Measurements from ENCODE around the gene TNNT3.

The TNNT3 gene

GRCh38 chr11:1964348-1964747 lies 44.8 kb downstream of the TNNT3 start:
- no peak for DNase-seq

GRCh38 chr11:1964955-1965354 lies 45.5 kb downstream of the TNNT3 start:
- DNase-seq = no peak

DNA sequence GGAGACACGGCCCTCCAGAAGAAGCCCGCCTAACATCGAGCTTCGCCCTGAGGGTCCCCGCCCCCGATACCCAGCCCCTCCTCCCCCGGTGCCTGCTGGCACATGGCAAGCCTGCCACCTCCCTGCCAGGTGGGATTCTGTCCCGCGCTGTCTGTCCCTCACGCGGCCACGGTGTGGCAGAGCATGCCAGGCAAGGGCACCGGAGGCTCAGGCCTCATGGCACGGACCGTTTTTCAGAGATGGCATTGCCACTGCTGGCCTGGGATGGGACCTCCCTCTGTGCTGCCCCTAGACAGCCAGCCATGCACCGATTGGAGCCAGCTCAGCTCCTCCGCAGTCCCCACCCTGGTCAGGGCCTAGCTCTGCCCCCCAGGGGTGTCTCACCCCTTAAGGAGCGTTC lies 47.0 kb downstream of the TNNT3 start:
- DNase-seq = no peak

GRCh38 chr11:1967641-1968225 lies 48.2 kb downstream of the TNNT3 start:
- no peak for DNase-seq

DNA sequence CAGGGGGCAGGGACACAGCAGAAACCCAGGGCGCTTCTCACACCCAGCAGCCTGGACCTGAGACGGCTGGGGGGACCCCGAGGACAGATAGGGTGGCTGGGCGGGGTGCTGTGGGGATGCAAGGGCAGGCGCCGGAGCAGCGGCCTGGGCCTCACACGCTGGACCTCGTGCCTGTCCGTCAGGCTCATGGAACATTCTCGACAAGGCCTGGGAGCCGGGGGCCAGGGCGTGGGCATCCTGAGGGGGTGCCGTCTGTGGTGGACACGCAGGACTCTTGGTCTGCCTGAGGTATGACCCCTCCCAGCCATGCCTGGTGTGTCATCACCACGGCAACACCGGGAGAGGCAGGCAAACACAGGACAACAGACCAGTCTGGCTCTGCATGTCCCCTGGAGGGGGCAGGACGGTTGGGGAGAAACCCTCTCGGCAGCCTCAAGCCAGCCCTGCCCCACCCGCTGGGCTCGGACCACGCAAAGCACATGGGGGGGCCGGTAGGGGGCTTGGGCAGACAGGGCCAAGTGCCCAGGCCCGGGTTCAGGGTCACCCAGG lies 49.0 kb downstream of the TNNT3 start:
- no peak for DNase-seq

DNA sequence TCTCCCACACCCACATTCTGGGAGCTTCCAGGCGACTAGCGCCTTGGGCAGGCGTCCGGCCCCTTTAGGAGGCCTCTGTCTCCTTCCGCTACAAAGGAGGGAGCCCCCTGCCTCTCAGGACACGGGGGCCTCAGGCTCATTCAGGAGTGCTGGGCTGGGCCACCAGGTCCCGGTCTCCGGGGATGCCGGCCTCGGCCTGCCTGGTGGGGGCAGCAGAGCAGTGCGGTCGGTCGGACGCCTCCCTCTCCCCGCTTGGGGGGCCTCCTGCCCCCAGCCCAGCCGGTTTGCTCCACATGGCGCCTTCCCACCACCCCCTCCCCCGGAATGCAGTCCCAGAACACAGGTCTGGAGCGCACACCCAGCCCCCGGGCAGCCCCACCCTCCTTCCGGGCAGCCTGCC lies 49.5 kb downstream of the TNNT3 start:
- DNase-seq = no peak

- DNase-seq = no peak
These were observed 50.3 kb downstream of the TNNT3 start for GRCh38 chr11:1969776-1970175.

- no peak for DNase-seq
These were observed 51.5 kb downstream of the TNNT3 start for GRCh38 chr11:1970956-1971355.

DNA sequence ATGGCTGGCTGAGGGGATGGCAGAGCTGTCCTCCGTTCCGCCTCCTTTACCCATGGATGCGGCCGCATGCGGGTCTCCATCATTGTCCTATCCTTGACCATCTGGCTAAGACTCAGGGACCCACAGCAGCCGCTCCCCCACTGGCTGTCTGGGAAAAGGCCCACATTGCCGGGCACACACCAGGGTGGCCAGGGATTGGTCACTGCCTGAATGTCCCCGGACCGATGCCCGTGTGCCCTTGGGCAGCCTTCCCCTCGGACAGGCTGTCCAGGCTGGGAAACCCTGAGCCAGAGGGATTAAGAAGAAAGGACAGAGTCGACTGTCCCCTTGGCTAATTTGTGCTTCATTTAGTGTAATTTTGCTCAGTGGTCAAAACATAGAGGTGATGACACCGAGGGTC lies 55.7 kb downstream of the TNNT3 start:
- DNase-seq = no peak

- DNase-seq = no peak
These were observed 59.4 kb downstream of the TNNT3 start for GRCh38 chr11:1978720-1979473.

DNA sequence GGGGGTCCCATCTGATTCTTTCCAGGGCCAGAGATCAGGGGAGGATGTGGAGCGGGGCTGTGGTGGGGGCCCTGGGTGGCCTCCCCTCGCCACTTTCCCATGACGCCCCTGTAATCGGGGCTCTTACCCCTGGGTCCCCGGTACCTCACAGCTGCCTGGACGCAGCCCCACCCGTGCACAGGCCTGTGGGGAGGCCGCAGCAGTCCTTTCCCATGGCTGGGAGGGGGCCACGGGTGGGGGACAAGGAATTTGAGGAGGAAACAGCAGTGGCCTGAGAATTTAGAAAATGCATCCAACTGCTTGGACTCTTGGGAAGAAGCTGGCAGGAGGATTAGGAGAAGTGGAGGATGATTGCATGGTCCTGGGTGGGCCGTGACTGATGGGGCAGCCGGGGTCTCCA lies 60.1 kb downstream of the TNNT3 start:
- no peak for DNase-seq

DNA sequence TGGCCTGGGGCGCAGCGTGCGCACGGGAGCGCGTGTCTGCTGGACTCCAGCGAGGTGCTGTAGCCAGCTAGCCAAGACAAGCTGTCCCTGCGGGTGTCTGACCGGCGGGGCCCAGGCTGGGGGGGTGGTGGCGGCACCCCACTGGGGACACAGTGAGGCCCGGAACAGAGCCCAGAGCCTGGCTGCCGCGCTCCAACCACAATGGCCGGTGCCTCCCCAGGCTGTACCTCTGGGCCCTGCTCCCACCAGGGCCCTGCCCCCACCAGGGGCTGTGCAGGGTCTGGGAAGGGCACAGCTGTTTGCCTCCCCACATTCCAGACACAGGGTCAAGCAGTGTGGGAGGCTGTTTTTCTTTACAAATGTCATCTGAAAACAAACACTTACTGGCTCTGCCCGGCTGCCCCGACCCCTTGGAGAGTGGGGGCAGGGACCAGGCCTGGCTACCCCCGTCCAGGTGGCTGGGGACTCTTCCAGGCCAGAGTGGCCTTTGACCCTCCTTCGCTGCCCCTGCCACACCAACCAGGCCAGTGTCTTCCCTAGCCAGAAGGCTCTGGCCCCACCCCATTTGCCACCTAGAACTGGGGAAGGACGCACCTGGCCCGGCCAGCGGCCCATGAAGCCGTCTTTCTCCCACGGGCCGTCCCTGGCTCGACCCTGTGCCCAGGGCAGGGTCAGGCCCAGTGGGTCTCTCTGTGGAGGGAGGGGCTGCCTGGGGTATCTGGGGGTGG lies 63.5 kb downstream of the TNNT3 start:
- DNase-seq = no peak

DNA sequence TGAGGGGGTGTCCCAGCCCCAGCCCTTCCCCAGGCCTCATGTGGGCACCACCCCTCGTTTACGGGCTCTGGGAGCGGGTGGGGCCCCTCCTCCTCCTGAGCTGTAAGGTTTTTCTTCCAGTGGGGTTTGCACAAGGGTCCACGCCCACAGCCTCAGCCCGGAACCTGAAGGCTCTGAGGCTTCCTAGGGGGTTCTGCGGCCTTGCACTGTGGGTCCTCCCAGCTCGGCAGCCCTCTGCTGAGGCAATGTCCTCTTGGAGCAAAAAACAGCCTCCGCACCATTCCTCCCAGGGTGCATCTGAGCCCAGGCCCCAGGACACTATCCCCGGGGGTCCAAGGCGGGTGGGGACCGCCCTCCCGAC lies 64.1 kb downstream of the TNNT3 start:
- DNase-seq = no peak

GRCh38 chr11:1987024-1987423 lies 67.5 kb downstream of the TNNT3 start:
- no peak for DNase-seq

DNA sequence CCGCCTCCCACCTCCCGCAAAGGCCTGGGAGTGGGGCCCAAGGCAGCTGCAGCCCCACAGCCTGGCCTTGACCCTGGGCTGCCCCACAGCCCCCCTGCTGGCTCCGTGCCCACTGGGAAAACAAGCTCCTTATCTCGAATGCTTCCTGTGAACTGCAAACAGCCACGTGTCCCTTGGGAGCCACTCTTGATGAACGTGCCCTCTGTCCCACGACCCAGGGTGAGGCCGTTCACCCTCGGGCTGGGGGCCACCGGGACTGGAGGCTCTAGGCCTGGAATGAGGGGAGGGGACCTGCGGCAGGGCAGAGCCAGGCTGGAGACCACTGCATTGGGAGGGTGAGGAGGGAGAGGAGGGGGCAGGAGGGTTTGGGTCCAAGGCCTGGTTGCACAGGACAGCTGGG lies 68.7 kb downstream of the TNNT3 start:
- DNase-seq = no peak
